HG03139 (cell line): Measurements from ENCODE around the gene LPP.

Source experiments
- ATAC-seq: cut with Tn5 transposase; IDR thresholded peaks from one replicate; pipeline ENCODE4 v1.9.1; 2021; ENCODE audit not compliant: unreplicated experiment

Gene LPP

DNA sequence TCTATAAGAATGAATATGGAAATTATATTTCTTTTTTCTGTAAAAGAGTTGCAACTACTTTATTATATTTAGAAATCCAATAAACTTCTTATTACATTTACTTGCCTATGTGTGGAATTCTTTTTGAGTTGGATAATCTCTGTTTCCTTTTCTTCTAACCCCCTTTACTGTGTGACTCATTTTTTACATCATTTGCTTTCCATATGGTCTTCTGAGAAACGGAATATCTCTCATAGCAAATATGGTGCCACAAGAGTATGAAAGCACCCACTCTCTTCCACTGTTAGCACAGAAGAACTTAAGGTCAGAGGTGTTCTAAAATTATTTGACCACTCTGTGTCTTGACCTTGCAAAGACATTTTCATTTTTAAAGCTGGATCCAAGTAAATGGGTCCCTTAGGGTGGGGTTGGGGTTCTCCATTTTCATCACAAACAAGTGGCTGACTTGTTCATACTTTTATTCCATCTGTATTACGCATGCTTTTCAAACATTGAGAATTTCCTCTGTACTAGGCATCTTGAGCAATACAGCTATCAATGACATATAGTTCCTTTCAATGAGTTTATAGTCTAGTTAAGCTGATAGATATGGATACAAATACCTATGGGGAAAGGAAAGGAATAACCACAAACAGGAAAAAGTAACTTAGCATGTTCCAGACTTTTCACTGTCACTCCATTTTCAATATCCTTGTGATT lies 736.8 kb downstream of the LPP start:
- ATAC-seq: no peak

DNA sequence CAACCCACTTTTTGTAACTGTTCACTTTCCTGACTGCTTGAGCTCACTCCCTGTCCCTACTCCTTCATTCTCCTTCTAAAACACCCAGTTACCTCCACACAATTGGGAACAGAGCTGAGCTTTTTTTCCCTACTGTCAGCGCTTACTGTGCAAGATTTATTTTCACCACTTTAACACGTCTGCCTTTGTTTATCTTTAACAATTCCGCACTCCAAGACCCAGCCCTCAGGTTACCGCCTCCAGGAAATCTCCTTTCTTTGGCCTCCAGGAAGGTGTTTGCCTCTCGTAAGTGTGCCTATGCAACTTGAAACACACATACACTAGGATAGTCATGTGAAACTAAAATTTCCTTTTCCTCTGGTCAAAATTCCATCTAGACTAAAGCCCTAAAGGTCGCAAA lies 745.9 kb downstream of the LPP start:
- no peak for ATAC-seq

GRCh38 chr3:188900421-188900951 lies 746.5 kb downstream of the LPP start:
- ATAC-seq: no peak

- ATAC-seq: no peak
These were observed 747.2 kb downstream of the LPP start for GRCh38 chr3:188901126-188901525.

- ATAC-seq: no peak
These were observed 747.8 kb downstream of the LPP start for GRCh38 chr3:188901671-188902287.

DNA sequence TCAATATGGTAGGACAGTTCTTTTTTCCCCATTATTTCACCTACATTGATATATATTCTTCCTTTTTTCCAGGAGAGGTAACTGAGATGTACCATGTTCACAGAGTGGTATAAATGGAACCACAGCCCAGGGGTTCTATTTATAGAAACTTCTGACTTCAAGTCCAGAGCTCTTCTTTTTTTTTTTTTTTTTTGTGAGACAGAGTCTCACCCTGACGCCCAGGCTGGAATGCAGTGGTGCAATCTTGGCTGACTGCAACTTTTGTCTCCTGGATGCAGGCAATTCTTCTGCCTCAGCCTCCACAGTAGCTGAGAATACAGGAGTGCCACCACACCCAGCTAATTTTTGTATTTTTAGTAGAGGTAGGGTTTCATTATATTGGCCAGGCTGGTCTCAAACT lies 750.7 kb downstream of the LPP start:
- ATAC-seq: no peak

GRCh38 chr3:188905547-188905946 lies 751.6 kb downstream of the LPP start:
- ATAC-seq: no peak

DNA sequence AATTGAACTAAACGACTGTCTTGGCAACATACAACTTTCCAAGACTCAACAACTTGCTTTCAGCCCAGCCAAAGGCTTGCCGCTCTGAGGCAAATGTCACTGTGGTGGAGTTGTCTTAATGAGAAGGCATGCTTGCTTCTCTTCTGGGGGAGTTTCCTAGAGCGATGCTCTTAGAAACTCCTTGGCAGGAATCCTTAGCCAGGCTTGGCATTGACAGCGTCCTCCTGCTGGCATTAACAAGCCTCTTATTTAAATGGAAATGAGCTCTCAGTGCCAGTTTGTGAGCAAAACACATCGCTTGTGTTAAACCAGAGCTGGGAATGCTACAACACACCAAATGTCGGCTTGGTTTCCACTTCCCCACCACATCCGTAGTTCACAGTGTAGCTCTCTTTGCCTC lies 752.3 kb downstream of the LPP start:
- no peak for ATAC-seq

DNA sequence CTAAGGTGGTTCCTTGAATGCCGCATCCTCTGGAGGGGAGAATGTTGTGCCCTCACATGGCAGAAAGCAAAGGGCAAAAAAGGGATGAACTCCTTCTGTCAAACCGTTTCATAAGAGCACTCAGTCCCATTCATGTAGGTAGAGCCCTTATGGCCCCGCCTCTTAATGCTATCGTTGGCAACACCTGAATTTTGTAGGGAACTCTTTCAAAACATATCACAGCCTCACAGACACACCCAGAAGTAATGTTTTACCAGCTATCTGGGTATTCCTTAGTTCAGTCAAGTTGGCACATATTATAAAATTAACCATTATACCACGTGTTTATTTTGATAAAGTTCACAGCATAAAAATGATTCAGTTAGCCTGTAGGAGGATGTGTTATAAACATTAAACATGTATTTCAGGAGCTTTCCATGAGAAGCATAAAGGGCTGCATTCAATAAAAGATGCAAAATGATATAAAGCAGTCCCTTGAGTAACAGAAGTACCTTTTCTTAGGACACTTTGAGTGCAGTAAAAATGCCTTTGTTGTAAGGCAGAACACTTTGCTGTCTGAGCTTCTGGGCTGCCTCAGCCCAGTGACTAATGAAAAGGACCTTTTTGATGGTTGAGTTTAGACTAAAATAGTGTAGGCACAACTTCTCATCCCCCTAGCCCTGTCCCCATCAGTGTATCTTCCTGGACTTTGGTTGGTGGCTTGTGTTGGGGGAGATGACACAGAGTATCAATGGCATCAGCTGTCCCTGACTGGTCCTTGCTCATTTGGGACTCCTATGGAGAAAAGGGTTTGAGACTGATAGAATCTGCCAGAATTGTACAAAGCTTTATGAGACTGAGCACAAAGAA lies 754.3 kb downstream of the LPP start:
- no peak for ATAC-seq

DNA sequence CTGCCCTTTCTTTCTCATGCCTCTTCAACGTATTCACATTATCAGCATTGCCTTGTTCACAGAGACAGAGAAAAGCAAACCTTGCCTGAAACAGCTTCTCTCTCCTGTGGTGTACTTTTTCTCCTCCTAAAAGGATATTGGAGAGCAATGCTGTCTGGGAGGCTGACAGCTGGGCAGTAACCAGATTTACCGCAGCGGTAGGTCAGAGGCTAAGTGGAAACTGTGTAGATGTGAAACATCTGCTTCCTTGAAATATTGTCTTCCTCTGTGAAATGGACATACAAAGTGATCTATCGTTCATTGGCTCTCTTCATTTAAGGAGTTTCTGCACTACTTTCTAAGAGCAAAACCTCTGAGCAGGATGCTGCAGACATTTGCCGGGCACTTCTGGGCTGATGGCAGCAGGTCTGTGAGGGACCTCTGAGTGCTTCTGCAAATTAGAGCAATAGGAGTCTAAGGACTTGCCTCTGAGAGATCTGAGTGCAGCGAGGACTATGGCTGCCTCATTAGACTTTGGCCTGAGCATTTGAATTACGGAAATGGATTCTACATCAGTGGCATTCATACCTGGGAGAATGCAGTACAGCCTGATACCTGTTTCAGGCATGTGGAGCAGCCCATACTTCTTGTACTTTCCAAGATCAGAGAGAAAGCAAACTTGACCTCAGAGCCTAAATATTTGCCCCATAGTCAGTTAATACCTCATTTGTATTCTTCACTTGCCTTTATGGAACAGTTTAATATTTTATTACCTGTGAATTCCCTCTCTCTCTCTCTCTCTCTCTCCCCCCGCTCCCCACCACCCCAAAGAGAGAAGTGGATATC lies 757.3 kb downstream of the LPP start:
- no peak for ATAC-seq

DNA sequence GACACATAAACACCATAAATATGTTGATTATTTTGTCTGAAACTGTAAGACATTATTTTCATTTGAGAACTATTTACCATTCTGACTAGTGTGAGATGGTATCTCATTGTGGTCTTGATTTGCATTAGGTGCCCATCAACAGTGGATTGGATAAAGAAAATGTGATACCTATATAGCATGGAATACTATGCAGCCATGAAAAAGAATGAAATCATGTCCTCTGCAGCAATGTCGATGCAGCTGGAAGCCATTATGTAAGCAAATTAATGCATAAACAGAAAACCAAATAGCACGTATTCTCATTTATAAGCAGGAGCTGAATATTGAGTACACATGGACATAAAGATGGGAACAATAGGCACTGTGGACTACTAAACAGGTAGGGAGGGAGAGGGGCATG lies 759.1 kb downstream of the LPP start:
- ATAC-seq: no peak

DNA sequence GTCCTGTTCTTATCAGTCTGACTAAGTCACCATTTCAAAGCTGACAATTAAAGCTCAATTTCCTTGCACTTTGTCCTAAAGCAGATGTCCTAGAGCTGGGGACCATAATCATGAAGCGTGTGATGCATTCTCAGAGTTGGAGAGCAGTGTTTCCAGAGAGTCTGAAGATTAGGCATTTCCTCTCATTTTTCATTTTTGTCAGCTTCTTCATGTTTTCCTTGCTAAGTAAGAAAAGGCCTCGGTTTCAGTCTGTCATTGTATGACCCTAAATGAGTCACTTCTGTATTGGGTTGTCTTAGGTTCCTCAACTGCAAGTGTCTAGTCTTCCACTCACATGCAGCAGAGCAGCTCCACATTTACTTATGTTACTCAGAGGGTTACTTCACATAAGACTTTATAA lies 760.6 kb downstream of the LPP start:
- no peak for ATAC-seq

DNA sequence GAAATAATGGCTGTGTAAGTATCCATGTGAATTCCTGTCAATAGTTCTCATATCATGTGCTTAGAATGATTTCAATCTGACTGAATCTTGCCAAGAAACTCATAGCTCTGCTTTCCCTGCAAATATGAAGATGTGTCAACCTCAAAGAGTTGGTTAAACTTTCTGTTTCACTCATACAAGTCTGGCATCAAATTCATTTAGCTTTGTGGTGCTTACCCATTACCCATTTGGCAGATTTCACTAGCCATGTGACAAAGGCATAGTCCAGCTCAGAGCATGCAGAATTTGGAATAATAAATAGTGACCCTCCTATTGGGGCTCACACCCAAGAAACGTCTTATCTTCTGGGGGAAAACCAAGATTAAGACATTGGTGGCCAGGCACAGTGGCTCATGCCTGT lies 761.2 kb downstream of the LPP start:
- no peak for ATAC-seq

- ATAC-seq: no peak
These were observed 763.0 kb downstream of the LPP start for GRCh38 chr3:188916934-188917401.

GRCh38 chr3:188918093-188918492 lies 764.1 kb downstream of the LPP start:
- ATAC-seq: no peak

DNA sequence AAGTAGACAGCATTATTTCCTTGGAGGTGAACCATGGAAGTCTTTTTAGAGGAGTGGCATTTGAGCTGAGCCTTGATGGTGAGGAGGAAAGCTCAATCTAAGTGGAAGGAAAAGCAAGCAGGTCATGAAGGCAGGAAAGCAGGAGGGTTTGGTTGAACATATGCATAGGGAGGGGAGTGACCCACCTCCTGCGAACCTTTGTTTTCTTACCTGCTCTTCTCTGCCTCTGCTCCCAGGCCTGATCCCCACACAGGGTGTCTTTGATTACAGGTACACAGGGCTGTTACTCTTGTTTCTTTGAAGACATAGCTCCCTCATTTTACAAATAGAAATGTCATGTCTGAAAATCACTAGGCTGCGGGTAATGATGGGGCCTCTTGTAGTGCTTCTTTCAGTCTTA lies 769.7 kb downstream of the LPP start:
- ATAC-seq: no peak

- ATAC-seq: no peak
These were observed 771.4 kb downstream of the LPP start for GRCh38 chr3:188925376-188925775.

DNA sequence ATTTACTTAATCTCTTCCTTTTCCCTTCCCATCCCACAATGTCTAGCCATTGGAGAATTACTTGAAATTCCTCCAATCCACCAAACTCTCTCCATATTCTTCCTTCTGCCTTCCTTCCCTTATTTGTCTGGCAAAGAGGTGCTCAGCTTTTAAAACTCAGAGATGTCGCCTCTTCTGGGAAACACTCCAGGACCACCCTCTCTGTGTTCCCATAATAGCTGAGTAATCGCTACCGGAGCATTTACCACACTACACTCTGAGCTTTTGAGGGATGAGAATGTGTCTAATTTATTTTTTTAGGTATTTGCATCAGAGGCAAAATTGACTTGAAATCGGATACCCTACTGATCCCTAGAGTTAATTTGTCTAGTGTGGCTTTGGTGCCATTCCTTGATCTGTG lies 772.2 kb downstream of the LPP start:
- ATAC-seq: no peak

DNA sequence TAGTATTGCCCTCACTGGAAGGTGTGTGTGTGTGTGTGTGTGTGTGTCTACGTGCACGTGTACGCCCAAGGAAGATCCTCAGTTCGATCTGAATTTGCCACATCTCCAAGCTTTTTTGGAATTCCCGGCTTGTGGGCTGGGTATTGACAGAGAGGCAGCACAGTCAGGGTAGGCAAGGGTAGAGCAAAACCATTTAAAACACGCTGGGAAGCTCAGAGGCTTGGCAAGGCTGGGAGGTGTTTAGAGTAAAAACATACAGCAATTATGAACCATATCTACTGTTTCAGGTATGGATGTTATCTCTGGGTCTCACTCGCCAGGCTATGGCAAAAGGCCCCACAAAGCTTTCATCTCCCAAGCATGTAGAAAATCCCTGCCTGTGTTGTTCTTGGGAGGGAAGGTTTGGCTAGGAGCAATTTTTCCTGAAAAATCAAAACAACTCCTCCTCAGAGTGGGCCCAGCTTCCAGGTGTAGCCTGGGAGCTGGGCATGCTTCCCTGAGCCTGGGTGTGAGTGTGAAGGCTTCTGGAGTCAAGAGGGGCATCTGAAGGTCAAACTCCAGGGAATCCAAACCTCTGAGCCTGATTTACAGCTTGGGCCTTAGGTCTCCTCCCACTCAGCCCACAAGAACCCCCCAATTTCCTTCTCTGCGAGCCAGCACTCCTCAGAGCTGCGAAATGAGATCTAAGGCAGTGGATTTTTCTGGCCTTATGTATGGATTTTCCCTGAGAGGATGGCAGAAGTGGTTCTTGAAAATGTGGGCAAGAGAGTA lies 773.0 kb downstream of the LPP start:
- no peak for ATAC-seq

- ATAC-seq: no peak
These were observed 774.0 kb downstream of the LPP start for GRCh38 chr3:188927971-188928370.
